Tracheal epithelial cell (primary cell): Measurements from ENCODE around the gene RXFP1. TPM values are rescaled to one million over a fixed set of nuclear protein-coding genes. Genes with fewer than 3 reads are reported as not detected.

Experiments
- total RNA-seq: library from RNA; depleted of rRNA; stranded (reverse); fragments of >200 nt; gene quantifications from 2 replicates; pipeline ENCODE4 v1.2.1, GENCODE V29; 2014

The RXFP1 gene
- under 0.01 TPM in 1 of 2 replicates, not detected in the other for total RNA-seq

GRCh38 chr4:158521484-158522088, at the start of gene RXFP1:
Gene RXFP1 (plus strand): TSS chr4:158521882. CDS start chr4:158521977, 95 bp downstream.

GRCh38 chr4:158671665-158671914, 149.9 kb downstream of the RXFP1 start, which contains the start of gene C4orf46:
Gene C4orf46 (minus strand): TSS chr4:158671887. CDS start chr4:158671801, 86 bp downstream.

GRCh38 chr4:158671915-158672806, 150.5 kb downstream of the RXFP1 start, which contains the start of gene ETFDH:
Gene ETFDH (plus strand): TSS chr4:158672296. CDS start chr4:158672457, 161 bp downstream.

Other genes with a start within 250 kb of the RXFP1 start
- 2.8 and 5.1 TPM in 2 replicates for gene C4orf46, start 150.0 kb downstream of the RXFP1 start, total RNA-seq
- gene ETFDH, start 150.4 kb downstream of the RXFP1 start, total RNA-seq: 9.9 and 25.2 TPM in 2 replicates
- gene PPID, start 201.5 kb downstream of the RXFP1 start, total RNA-seq: 17.7 and 34.5 TPM in 2 replicates
- gene FNIP2, start 247.1 kb downstream of the RXFP1 start, total RNA-seq: 17.5 and 53.5 TPM in 2 replicates